HEK293 (cell line): ENCODE results near the gene CCDC57.

ENCODE experiments used
- CTCF ChIA-PET: fragments of 350-600 bp; formaldehyde crosslinking; extraction: SDS; loops from one replicate; lab custom pipeline; 2021; ENCODE audit warnings: antibody characterized with exemption; lab: Yijun Ruan, JAX
- POLR2A ChIA-PET: fragments of 300-600 bp; formaldehyde crosslinking; extraction: SDS; loops from one replicate; lab custom pipeline; 2020; ENCODE audit warnings: antibody characterized with exemption, inconsistent platforms; lab: Yijun Ruan, JAX
- H3K27ac ChIP-seq: fragments of 200-500 bp; sonication (Bioruptor generic); 2 replicates; pipeline ENCODE4 v1.5.1; 2014; ENCODE audit warnings: low read depth, low read length, control low read depth, inconsistent platforms; ENCODE audit errors: extremely low read depth
- H3K36me3 ChIP-seq, 2 experiments: fragments of 200-500 bp in 1 of 2; sonication (Bioruptor generic) in 1 of 2; 1 replicate in 1 of 2; 2 replicates in 1 of 2; pipeline ENCODE4 v1.5.1; 2014 to 2017; ENCODE audit warnings: inconsistent platforms in 2 of 2, low read length in 2 of 2; ENCODE audit not compliant: control insufficient read depth in 2 of 2, insufficient read depth in 1 of 2
- H3K4me1 ChIP-seq: fragments of 200-500 bp; sonication (Bioruptor generic); 2 replicates; pipeline ENCODE4 v1.5.1; 2014; ENCODE audit warnings: mild to moderate bottlenecking, low read length, inconsistent platforms; ENCODE audit not compliant: control insufficient read depth, insufficient read depth
- H3K4me3 ChIP-seq: 2 replicates; pipeline ENCODE4 v1.5.1; 2011; ENCODE audit warnings: low read depth, mild to moderate bottlenecking, control low read depth, low read length, moderate library complexity
- H3K9me3 ChIP-seq: fragments of 200-500 bp; sonication (Bioruptor generic); 2 replicates; pipeline ENCODE4 v1.5.1; 2014; ENCODE audit warnings: low read depth, low read length, inconsistent platforms; ENCODE audit not compliant: control insufficient read depth, insufficient read depth
- BCL11B ChIP-seq: fragments of 450-650 bp; formaldehyde crosslinking; IDR thresholded peaks from 2 replicates; pipeline ENCODE4 v1.5.1; 2016; ENCODE audit warnings: low read depth, missing biosample characterization, missing genetic modification characterization
- FEZF1 ChIP-seq: fragments of 450-650 bp; formaldehyde crosslinking; IDR thresholded peaks from 2 replicates; pipeline ENCODE4 v1.5.1; 2016; ENCODE audit warnings: missing biosample characterization, missing genetic modification characterization
- KLF7 ChIP-seq: fragments of 450-650 bp; formaldehyde crosslinking; IDR thresholded peaks from 2 replicates; pipeline ENCODE4 v1.5.1; 2016; ENCODE audit warnings: missing biosample characterization, missing genetic modification characterization, borderline replicate concordance
- MEIS1 ChIP-seq: sonication (generic); formaldehyde crosslinking; IDR thresholded peaks from 2 replicates; pipeline ENCODE4 v1.8.1; 2022; ENCODE audit warnings: missing genetic modification reagents, mild to moderate bottlenecking, borderline replicate concordance
- PRDM1 ChIP-seq: fragments of 450-650 bp; formaldehyde crosslinking; IDR thresholded peaks from 2 replicates; pipeline ENCODE4; 2016; ENCODE audit warnings: missing biosample characterization, missing genetic modification characterization
- REPIN1 ChIP-seq: fragments of 450-650 bp; formaldehyde crosslinking; IDR thresholded peaks from 2 replicates; pipeline ENCODE4 v1.5.1; 2017; ENCODE audit warnings: missing biosample characterization, missing genetic modification characterization, low read depth
- ZFHX2 ChIP-seq: fragments of 450-650 bp; formaldehyde crosslinking; conservative IDR thresholded peaks from 2 replicates; pipeline ENCODE4 v1.5.1; 2016; ENCODE audit warnings: missing biosample characterization, missing genetic modification characterization
- ZNF157 ChIP-seq: fragments of 450-650 bp; formaldehyde crosslinking; IDR thresholded peaks from 2 replicates; pipeline ENCODE4 v1.5.1; 2016; ENCODE audit warnings: missing biosample characterization, missing genetic modification characterization
- ZNF19 ChIP-seq: fragments of 450-650 bp; formaldehyde crosslinking; IDR thresholded peaks from 2 replicates; pipeline ENCODE4; 2016; ENCODE audit warnings: missing biosample characterization, missing genetic modification characterization, low read depth
- ZNF223 ChIP-seq: fragments of 450-650 bp; formaldehyde crosslinking; IDR thresholded peaks from 2 replicates; pipeline ENCODE4 v1.5.1; 2016; ENCODE audit warnings: missing biosample characterization, missing genetic modification characterization
- ZNF416 ChIP-seq: fragments of 450-650 bp; formaldehyde crosslinking; IDR thresholded peaks from 2 replicates; pipeline ENCODE4 v1.5.1; 2016; ENCODE audit warnings: missing biosample characterization, missing genetic modification characterization
- ZNF433 ChIP-seq: fragments of 450-650 bp; formaldehyde crosslinking; IDR thresholded peaks from 2 replicates; pipeline ENCODE4 v1.5.1; 2016; ENCODE audit warnings: missing biosample characterization, missing genetic modification characterization, low read depth
- ZNF510 ChIP-seq: fragments of 450-650 bp; formaldehyde crosslinking; IDR thresholded peaks from 2 replicates; pipeline ENCODE4 v1.5.1; 2018; ENCODE audit warnings: mild to moderate bottlenecking, missing genetic modification characterization, missing biosample characterization; ENCODE audit not compliant: insufficient replicate concordance
- ZNF585B ChIP-seq: fragments of 450-650 bp; formaldehyde crosslinking; IDR thresholded peaks from 2 replicates; pipeline ENCODE4 v1.5.1; 2016; ENCODE audit warnings: missing biosample characterization, missing genetic modification characterization
- ZNF596 ChIP-seq: fragments of 450-650 bp; IDR thresholded peaks from 2 replicates; pipeline ENCODE4 v1.5.0; 2018; ENCODE audit warnings: missing biosample characterization, mild to moderate bottlenecking, missing genetic modification characterization, moderate library complexity
- ZNF600 ChIP-seq: fragments of 450-650 bp; formaldehyde crosslinking; IDR thresholded peaks from 2 replicates; pipeline ENCODE4 v1.5.1; 2016; ENCODE audit warnings: missing biosample characterization, missing genetic modification characterization
- ZNF624 ChIP-seq: fragments of 450-650 bp; formaldehyde crosslinking; IDR thresholded peaks from 2 replicates; pipeline ENCODE4 v1.5.1; 2017; ENCODE audit warnings: missing biosample characterization, missing genetic modification characterization
- ZNF626 ChIP-seq: fragments of 450-650 bp; sonication (Bioruptor Pico); formaldehyde crosslinking; IDR thresholded peaks from 2 replicates; pipeline ENCODE4 v1.5.1; 2018; ENCODE audit warnings: missing biosample characterization, missing genetic modification characterization, inconsistent platforms
- ZNF76 ChIP-seq: fragments of 450-650 bp; formaldehyde crosslinking; IDR thresholded peaks from 2 replicates; pipeline ENCODE4; 2016; ENCODE audit warnings: low read depth, missing biosample characterization, missing genetic modification characterization, borderline replicate concordance
- ZNF776 ChIP-seq: fragments of 450-650 bp; formaldehyde crosslinking; IDR thresholded peaks from 2 replicates; pipeline ENCODE4 v1.5.0; 2017; ENCODE audit warnings: missing biosample characterization, missing genetic modification characterization, borderline replicate concordance
- ZNF843 ChIP-seq: fragments of 450-650 bp; formaldehyde crosslinking; IDR thresholded peaks from 2 replicates; pipeline ENCODE4 v1.5.1; 2016; ENCODE audit warnings: missing biosample characterization, missing genetic modification characterization
- TF ChIP-seq, protein P1 (sequence below): fragments of 450-650 bp; formaldehyde crosslinking; IDR thresholded peaks from 2 replicates; pipeline ENCODE4 v1.5.1; 2016; ENCODE audit warnings: missing biosample characterization, missing genetic modification characterization

CCDC57 gene

DNA sequence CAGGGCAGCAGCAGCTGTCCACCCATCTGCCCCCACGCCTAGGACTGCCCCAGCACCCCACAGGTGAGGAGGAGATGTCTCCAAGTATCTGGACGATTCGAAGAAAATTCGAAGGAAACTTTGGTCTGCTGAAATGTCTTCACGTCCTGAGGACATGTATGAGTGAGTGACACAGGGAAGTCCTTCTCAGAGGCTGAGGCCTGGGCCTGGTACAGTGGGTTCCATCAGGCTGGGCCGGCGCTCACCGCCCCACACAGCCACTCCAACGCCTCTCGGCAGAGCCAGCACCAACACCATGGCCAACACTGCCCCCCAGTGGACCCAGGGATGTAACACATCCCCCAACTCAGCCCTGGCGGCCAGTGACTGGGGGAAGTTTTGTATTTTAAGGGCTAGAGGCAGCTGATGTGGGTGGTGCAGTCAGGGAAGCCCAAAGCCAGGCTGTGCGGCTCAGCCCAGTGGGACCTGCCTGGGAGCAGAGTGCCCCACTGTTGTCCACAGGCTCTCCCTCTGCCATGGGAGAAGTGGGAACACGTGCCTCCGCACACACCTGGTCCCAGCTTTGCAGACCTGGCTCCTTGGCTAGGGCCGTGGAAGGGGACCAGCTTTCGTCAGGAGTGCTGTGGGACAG, 58.8 kb downstream of the CCDC57 start (continued):
- TF ChIP-seq MEIS1 (CRISPR knock-in tag) (no peak), ZNF157 (tag by site-specific recombination) (no peak), PRDM1 (no peak), ZNF776 (no peak)

DNA sequence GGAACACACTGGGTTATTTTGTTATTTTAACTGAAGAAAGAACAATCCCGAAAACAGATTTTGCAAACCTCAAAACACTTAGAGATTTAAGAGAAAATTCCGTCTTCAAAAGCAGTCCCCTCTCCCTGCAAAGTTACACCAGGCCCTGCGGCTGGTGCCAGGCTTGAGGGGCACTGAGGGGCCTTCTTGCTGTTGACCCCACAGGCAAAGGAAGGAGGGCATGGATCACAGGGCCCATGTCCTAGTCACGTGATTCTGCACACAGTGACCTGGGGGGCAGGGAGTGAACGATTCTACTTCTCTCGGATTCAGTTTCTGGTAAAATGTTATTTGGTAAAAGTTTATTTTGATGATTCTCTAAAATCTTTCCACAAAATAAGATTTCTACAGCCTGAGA, 59.3 kb downstream of the CCDC57 start:
- CTCF ChIA-PET, result interaction anchor here (0.7 to 3.9 kb wide), 7 partner anchors 10 to 1914 kb away, joined by 3 to 35 read pairs (median 4); partner anchors contain the start of genes CENPX and LRRC45
- no peak for TF ChIP-seq ZNF433 (tag by site-specific recombination)
- TF ChIP-seq ZNF624, result no peak
- no peak for TF ChIP-seq ZNF600 (tag by site-specific recombination)
- no peak for TF ChIP-seq ZNF19 (tag by site-specific recombination)
- TF ChIP-seq, protein P1, sequence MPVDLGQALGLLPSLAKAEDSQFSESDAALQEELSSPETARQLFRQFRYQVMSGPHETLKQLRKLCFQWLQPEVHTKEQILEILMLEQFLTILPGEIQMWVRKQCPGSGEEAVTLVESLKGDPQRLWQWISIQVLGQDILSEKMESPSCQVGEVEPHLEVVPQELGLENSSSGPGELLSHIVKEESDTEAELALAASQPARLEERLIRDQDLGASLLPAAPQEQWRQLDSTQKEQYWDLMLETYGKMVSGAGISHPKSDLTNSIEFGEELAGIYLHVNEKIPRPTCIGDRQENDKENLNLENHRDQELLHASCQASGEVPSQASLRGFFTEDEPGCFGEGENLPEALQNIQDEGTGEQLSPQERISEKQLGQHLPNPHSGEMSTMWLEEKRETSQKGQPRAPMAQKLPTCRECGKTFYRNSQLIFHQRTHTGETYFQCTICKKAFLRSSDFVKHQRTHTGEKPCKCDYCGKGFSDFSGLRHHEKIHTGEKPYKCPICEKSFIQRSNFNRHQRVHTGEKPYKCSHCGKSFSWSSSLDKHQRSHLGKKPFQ (tag by site-specific recombination), result no peak
- TF ChIP-seq ZNF416, result no peak
- TF ChIP-seq ZNF843 (tag by site-specific recombination), result no peak
- TF ChIP-seq BCL11B, result no peak
- no peak for TF ChIP-seq REPIN1 (tag by site-specific recombination)
- no peak for TF ChIP-seq FEZF1 (tag by site-specific recombination)
- TF ChIP-seq ZNF626 (tag by site-specific recombination), result no peak
- TF ChIP-seq ZNF585B (tag by site-specific recombination), result no peak
- TF ChIP-seq ZNF76 (tag by site-specific recombination), result no peak
- TF ChIP-seq ZFHX2 (tag by site-specific recombination), result no peak
- no peak for TF ChIP-seq ZNF596 (tag by site-specific recombination)
- TF ChIP-seq KLF7 (tag by site-specific recombination), result no peak
- TF ChIP-seq, all 188 proteins: peak for 0
- POLR2A ChIA-PET, result interaction anchor here (2.6 kb wide), 1 partner anchor 123 kb away, joined by 12 read pairs; the partner anchor contains the start of gene RAC3

DNA sequence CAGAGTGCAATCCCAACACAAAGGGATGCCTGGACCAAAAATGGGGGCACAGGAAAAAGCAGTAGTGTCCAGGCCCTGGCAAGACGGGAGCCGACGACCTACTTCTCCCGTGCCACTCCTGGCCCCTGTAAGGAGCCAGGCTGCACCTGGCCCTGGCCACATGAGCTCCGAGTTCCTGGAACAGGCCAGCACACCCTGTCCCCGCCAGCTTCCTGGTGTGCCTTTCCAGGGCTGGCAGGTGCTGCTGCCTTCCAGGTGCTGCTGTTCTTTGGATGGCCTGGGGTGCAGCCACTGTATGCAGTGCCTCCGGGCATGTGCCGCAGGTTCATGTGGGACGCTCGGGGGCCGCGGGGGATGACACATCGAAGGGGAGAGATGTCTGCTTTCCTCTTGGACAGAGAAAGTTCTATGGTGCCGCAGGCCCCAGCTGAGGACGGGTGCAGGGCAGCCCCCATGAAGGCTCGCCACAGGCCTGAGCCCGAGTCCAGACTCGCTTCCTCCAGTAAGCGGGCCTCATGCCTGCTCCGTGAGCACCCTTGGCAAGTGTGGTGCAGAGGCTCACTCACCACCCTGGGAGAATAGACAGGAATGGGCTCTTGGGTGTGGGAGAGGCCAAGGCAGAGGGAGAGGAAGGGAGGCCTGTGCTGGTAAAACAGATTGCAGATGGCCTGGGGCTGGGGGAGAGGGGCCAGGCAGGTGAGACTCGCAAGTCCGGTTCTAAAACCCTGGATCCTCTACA, 59.9 kb downstream of the CCDC57 start:
- Histone ChIP-seq H3K4me3 (no peak overlapping the region), H3K36me3 (peaks cover 0 to 44% of the 10 kb centered on the region in 2 experiments; a peak in 2 of 3 replicates), H3K9me3 (no peaks in the 10 kb centered on the region), H3K27ac (no peak overlapping the region), H3K4me1 (no peaks in the 10 kb centered on the region)
- ChIA-PET POLR2A (interaction anchor here (2.6 kb wide), 1 partner anchor 123 kb away, joined by 12 read pairs; the partner anchor contains the start of gene RAC3), CTCF (interaction anchor here (0.7 to 3.9 kb wide), 4 partner anchors 9 to 123 kb away, joined by 4 to 35 read pairs (median 8); no protein-coding TSS in a partner anchor)
- TF ChIP-seq ZNF223 (tag by site-specific recombination) (0 out of 2 replicates have a peak, but pooled peaks have one; percentile 28), ZNF510 (tag by site-specific recombination) (no peak)
- TF ChIP-seq, all 188 proteins: peak for 1

More for the DNA sequence above, 59.3 kb downstream of the CCDC57 start:
- no peak overlapping the region for H3K4me3 ChIP-seq
- no peaks in the 10 kb centered on the region for H3K4me1 ChIP-seq
- no peaks in the 10 kb centered on the region for H3K9me3 ChIP-seq
- H3K36me3 ChIP-seq, result peaks cover 0 to 45% of the 10 kb centered on the region in 2 experiments; a peak in 2 of 3 replicates
- no peak overlapping the region for H3K27ac ChIP-seq
